Adipocyte (in vitro differentiated cells): ENCODE results near the gene ZNF317.

ENCODE experiments used
- DNase-seq: peaks from one replicate; pipeline ENCODE4 v3.0.0-alpha.2; 2015; ENCODE audit warnings: low read depth
- H3K27me3 ChIP-seq: replicated peaks from 2 replicates; pipeline ENCODE4 v1.7.0; 2013; ENCODE audit warnings: mild to moderate bottlenecking, low read length, moderate library complexity; ENCODE audit not compliant: control insufficient read depth, insufficient read depth
- H3K36me3 ChIP-seq: 2 replicates; pipeline ENCODE4 v1.7.0; 2013; ENCODE audit warnings: low read length, mild to moderate bottlenecking, moderate library complexity; ENCODE audit not compliant: control insufficient read depth, insufficient read depth, severe bottlenecking
- H3K4me1 ChIP-seq: 2 replicates; pipeline ENCODE4 v1.7.0; 2013; ENCODE audit warnings: mild to moderate bottlenecking, low read length, moderate library complexity; ENCODE audit not compliant: control insufficient read depth, insufficient read depth
- H3K4me3 ChIP-seq: 2 replicates; pipeline ENCODE4 v1.7.0; 2013; ENCODE audit warnings: mild to moderate bottlenecking, low read length, moderate library complexity
- H3K9ac ChIP-seq: 2 replicates; pipeline ENCODE4 v1.7.0; 2013; ENCODE audit warnings: mild to moderate bottlenecking, low read length, moderate library complexity
- H3K9me3 ChIP-seq: 2 replicates; pipeline ENCODE4 v1.7.0; 2013; ENCODE audit warnings: mild to moderate bottlenecking, low read length, moderate library complexity; ENCODE audit not compliant: control insufficient read depth

The ZNF317 gene

GRCh38 chr19:9146882-9147281 lies 6.7 kb downstream of the ZNF317 start:
- DNase-seq = no peak
- Histone ChIP-seq H3K9me3 (peaks cover 18% of the 10 kb centered on the region), H3K4me1 (no peaks in the 10 kb centered on the region), H3K4me3 (no peak overlapping the region), H3K27me3 (no peaks in the 10 kb centered on the region), H3K9ac (no peak overlapping the region), H3K36me3 (peaks cover 14% of the 10 kb centered on the region)

- DNase-seq = no peak
- H3K27me3 ChIP-seq = no peaks in the 10 kb centered on the region
- H3K36me3 ChIP-seq = peaks cover 29% of the 10 kb centered on the region
- peaks cover 31% of the 10 kb centered on the region for H3K9me3 ChIP-seq
- H3K9ac ChIP-seq = no peak overlapping the region
- H3K4me1 ChIP-seq = no peaks in the 10 kb centered on the region
- no peak overlapping the region for H3K4me3 ChIP-seq
Observed at GRCh38 chr19:9148697-9149096, 8.5 kb downstream of the ZNF317 start.

- no peak overlapping the region for H3K9ac ChIP-seq
- peaks cover 35% of the 10 kb centered on the region for H3K36me3 ChIP-seq
- H3K4me1 ChIP-seq = no peaks in the 10 kb centered on the region
- H3K9me3 ChIP-seq = peaks cover 30% of the 10 kb centered on the region
- DNase-seq = no peak
- H3K27me3 ChIP-seq = no peaks in the 10 kb centered on the region
- no peak overlapping the region for H3K4me3 ChIP-seq
Observed at GRCh38 chr19:9149997-9150396, 9.8 kb downstream of the ZNF317 start.

- peaks cover 35% of the 10 kb centered on the region for H3K36me3 ChIP-seq
Observed at GRCh38 chr19:9150650-9151049, 10.5 kb downstream of the ZNF317 start.

GRCh38 chr19:9151367-9151766 lies 11.2 kb downstream of the ZNF317 start:
- H3K4me3 ChIP-seq = no peak overlapping the region
- DNase-seq = no peak
- H3K4me1 ChIP-seq = no peaks in the 10 kb centered on the region
- H3K9ac ChIP-seq = no peak overlapping the region
- peaks cover 41% of the 10 kb centered on the region for H3K36me3 ChIP-seq
- no peaks in the 10 kb centered on the region for H3K27me3 ChIP-seq
- peaks cover 28% of the 10 kb centered on the region for H3K9me3 ChIP-seq

More at GRCh38 chr19:9150650-9151049, 10.5 kb downstream of the ZNF317 start:
- no peaks in the 10 kb centered on the region for H3K4me1 ChIP-seq
- H3K27me3 ChIP-seq = no peaks in the 10 kb centered on the region
- H3K9ac ChIP-seq = no peak overlapping the region
- H3K4me3 ChIP-seq = no peak overlapping the region
- peaks cover 29% of the 10 kb centered on the region for H3K9me3 ChIP-seq
- no peak for DNase-seq

- peaks cover 68% of the 10 kb centered on the region for H3K36me3 ChIP-seq
- H3K9me3 ChIP-seq = peaks cover 49% of the 10 kb centered on the region
- no peak overlapping the region for H3K4me3 ChIP-seq
- no peak for DNase-seq
- H3K27me3 ChIP-seq = no peaks in the 10 kb centered on the region
- no peak overlapping the region for H3K9ac ChIP-seq
- H3K4me1 ChIP-seq = no peaks in the 10 kb centered on the region
Observed at GRCh38 chr19:9155591-9155990, 15.4 kb downstream of the ZNF317 start.

- DNase-seq = no peak
- Histone ChIP-seq H3K9me3 (peaks cover 56% of the 10 kb centered on the region), H3K27me3 (no peaks in the 10 kb centered on the region), H3K4me1 (no peaks in the 10 kb centered on the region), H3K36me3 (peaks cover 75% of the 10 kb centered on the region), H3K9ac (no peak overlapping the region), H3K4me3 (no peak overlapping the region)
Observed at GRCh38 chr19:9156304-9156703, 16.1 kb downstream of the ZNF317 start.

- no peak for DNase-seq
- peaks cover 87% of the 10 kb centered on the region for H3K36me3 ChIP-seq
- H3K9me3 ChIP-seq = peaks cover 60% of the 10 kb centered on the region
Observed at GRCh38 chr19:9159891-9160290, 19.7 kb downstream of the ZNF317 start.

GRCh38 chr19:9161427-9161826 lies 21.2 kb downstream of the ZNF317 start:
- peak overlapping the region; percentile 45 for H3K4me3 ChIP-seq
- H3K9me3 ChIP-seq = peaks cover 55% of the 10 kb centered on the region
- no peak for DNase-seq
- H3K9ac ChIP-seq = no peak overlapping the region
- no peaks in the 10 kb centered on the region for H3K4me1 ChIP-seq
- peaks cover 89% of the 10 kb centered on the region for H3K36me3 ChIP-seq
- H3K27me3 ChIP-seq = no peaks in the 10 kb centered on the region

More at GRCh38 chr19:9159891-9160290, 19.7 kb downstream of the ZNF317 start:
- Histone ChIP-seq H3K9ac (no peak overlapping the region), H3K27me3 (no peaks in the 10 kb centered on the region), H3K4me3 (peak overlapping the region; percentile 31), H3K4me1 (no peaks in the 10 kb centered on the region)

- Histone ChIP-seq H3K4me1 (no peaks in the 10 kb centered on the region), H3K36me3 (peaks cover 62% of the 10 kb centered on the region), H3K9ac (no peak overlapping the region), H3K9me3 (peaks cover 34% of the 10 kb centered on the region), H3K27me3 (no peaks in the 10 kb centered on the region), H3K4me3 (no peak overlapping the region)
- no peak for DNase-seq
Observed at GRCh38 chr19:9165261-9165660, 25.1 kb downstream of the ZNF317 start.

GRCh38 chr19:9166846-9167245 lies 26.6 kb downstream of the ZNF317 start:
- H3K36me3 ChIP-seq = peaks cover 46% of the 10 kb centered on the region
- H3K9me3 ChIP-seq = peaks cover 18% of the 10 kb centered on the region
- no peak overlapping the region for H3K4me3 ChIP-seq
- no peak for DNase-seq
- H3K4me1 ChIP-seq = peaks cover 11% of the 10 kb centered on the region
- no peak overlapping the region for H3K9ac ChIP-seq
- H3K27me3 ChIP-seq = no peaks in the 10 kb centered on the region

- Histone ChIP-seq H3K9me3 (no peaks in the 10 kb centered on the region), H3K9ac (no peak overlapping the region), H3K4me3 (no peak overlapping the region), H3K27me3 (no peaks in the 10 kb centered on the region), H3K36me3 (peaks cover 9% of the 10 kb centered on the region), H3K4me1 (peaks cover 17% of the 10 kb centered on the region)
- DNase-seq = no peak
Observed at GRCh38 chr19:9171393-9171991, 31.3 kb downstream of the ZNF317 start.
